Measurements from ENCODE around the gene SPIRE1. TPM values are rescaled to one million over a fixed set of nuclear protein-coding genes. Genes with fewer than 3 reads are reported as not detected.
"Not testable (repeated sequence)": the region's sequence is repeated elsewhere in the genome, so short reads cannot be mapped to it uniquely, and the experiment has no call there.

Gene SPIRE1
- total RNA-seq, 1 donor from 2014 or later, result 20.7 TPM

GRCh38 chr18:12497296-12497695 is 160.6 kb downstream of the SPIRE1 start:
- no peak for TF ChIP-seq CTCF (conservative IDR thresholded peaks at IDR 0.05; ENCODE audit: low read depth, low read length)
- no peak overlapping the region for H3K4me3 ChIP-seq (ENCODE audit: low read depth, low read length)
- DNase-seq (ENCODE audit: low read depth), result no peak

- no peak overlapping the region for H3K4me3 ChIP-seq (ENCODE audit: low read depth, low read length)
- DNase-seq (ENCODE audit: low read depth), result no peak
- TF ChIP-seq CTCF (conservative IDR thresholded peaks at IDR 0.05; ENCODE audit: low read depth, low read length), result no peak
These were observed 165.0 kb downstream of the SPIRE1 start for GRCh38 chr18:12492907-12493306.

GRCh38 chr18:12491611-12492435 is 166.1 kb downstream of the SPIRE1 start:
- no peak for TF ChIP-seq CTCF (conservative IDR thresholded peaks at IDR 0.05; ENCODE audit: low read depth, low read length)
- H3K4me3 ChIP-seq (ENCODE audit: low read depth, low read length), result no peak overlapping the region
- no peak for DNase-seq (ENCODE audit: low read depth)

- TF ChIP-seq CTCF (conservative IDR thresholded peaks at IDR 0.05; ENCODE audit: low read depth, low read length), result no peak
- no peak overlapping the region for H3K4me3 ChIP-seq (ENCODE audit: low read depth, low read length)
- no peak for DNase-seq (ENCODE audit: low read depth)
These were observed 172.3 kb downstream of the SPIRE1 start for GRCh38 chr18:12485479-12486105.

- H3K4me3 ChIP-seq (ENCODE audit: low read depth, low read length); DNase-seq (ENCODE audit: low read depth): not testable (repeated sequence)
These were observed 176.0 kb downstream of the SPIRE1 start for GRCh38 chr18:12481915-12482314.

- TF ChIP-seq CTCF (conservative IDR thresholded peaks at IDR 0.05; ENCODE audit: low read depth, low read length), result no peak
- DNase-seq (ENCODE audit: low read depth), result no peak
- H3K4me3 ChIP-seq (ENCODE audit: low read depth, low read length), result no peak overlapping the region
These were observed 177.9 kb downstream of the SPIRE1 start for GRCh38 chr18:12479982-12480381.

- no peak for TF ChIP-seq CTCF (conservative IDR thresholded peaks at IDR 0.05; ENCODE audit: low read depth, low read length)
- DNase-seq (ENCODE audit: low read depth), result no peak
- H3K4me3 ChIP-seq (ENCODE audit: low read depth, low read length), result no peak overlapping the region
These were observed 178.4 kb downstream of the SPIRE1 start for GRCh38 chr18:12479536-12479935.

Measured in epithelial cell of proximal tubule (primary cell).